NCI-H1092 (cell line): Measurements from ENCODE around the gene DYNLT4.
"Not testable (repeated sequence)": the region's sequence is repeated elsewhere in the genome, so short reads cannot be mapped to it uniquely, and the experiment has no call there.

Experiments used
- DNase-seq: peaks from one replicate; lab custom pipeline; 2025; lab: John Stamatoyannopoulos, UW

Gene DYNLT4

GRCh38 chr1:44828841-44829440 lies 21.8 kb upstream of the DYNLT4 start:
- no peak for DNase-seq

- no peak for DNase-seq
Measured at GRCh38 chr1:44828003-44828651, 21.0 kb upstream of the DYNLT4 start.

GRCh38 chr1:44827197-44828002 lies 20.2 kb upstream of the DYNLT4 start:
- no peak for DNase-seq

GRCh38 chr1:44826375-44827196 lies 19.4 kb upstream of the DYNLT4 start:
- no peak for DNase-seq

GRCh38 chr1:44824392-44824791 lies 17.2 kb upstream of the DYNLT4 start:
- not testable (repeated sequence) for DNase-seq

- no peak for DNase-seq
Measured at GRCh38 chr1:44822981-44823451, 15.9 kb upstream of the DYNLT4 start.

- no peak for DNase-seq
Measured at GRCh38 chr1:44822131-44822701, 15.1 kb upstream of the DYNLT4 start.

- no peak for DNase-seq
Measured at GRCh38 chr1:44821240-44821715, 14.1 kb upstream of the DYNLT4 start.

- no peak for DNase-seq
Measured at GRCh38 chr1:44820328-44821239, 13.4 kb upstream of the DYNLT4 start.

GRCh38 chr1:44819608-44820327 lies 12.6 kb upstream of the DYNLT4 start:
- DNase-seq = no peak

- DNase-seq = no peak
Measured at GRCh38 chr1:44819196-44819607, 12.1 kb upstream of the DYNLT4 start.

- DNase-seq = no peak
Measured at GRCh38 chr1:44817771-44818495, 10.8 kb upstream of the DYNLT4 start.

GRCh38 chr1:44817307-44817706 lies 10.2 kb upstream of the DYNLT4 start:
- no peak for DNase-seq

- DNase-seq = not testable (repeated sequence)
Measured at GRCh38 chr1:44815926-44816325, 8.8 kb upstream of the DYNLT4 start.

- DNase-seq = no peak
Measured at GRCh38 chr1:44812822-44813543, 5.8 kb upstream of the DYNLT4 start.

GRCh38 chr1:44811234-44811633 lies 4.1 kb upstream of the DYNLT4 start:
- DNase-seq = no peak

GRCh38 chr1:44810762-44811105 lies 3.6 kb upstream of the DYNLT4 start:
- not testable (repeated sequence) for DNase-seq

GRCh38 chr1:44810101-44810761 lies 3.1 kb upstream of the DYNLT4 start:
- no peak for DNase-seq
